HepG2 (cell line): Measurements from ENCODE around the gene C3orf22. TPM values are rescaled to one million over a fixed set of nuclear protein-coding genes. Genes with fewer than 3 reads are reported as not detected.

Experiments used
- AGO2 ChIP-seq: fragments of 200-400 bp; formaldehyde crosslinking; optimal IDR thresholded peaks from 2 replicates; pipeline ENCODE3; 2017; ENCODE audit warnings: mild to moderate bottlenecking, low read depth, low read length, moderate library complexity
- BCL6 ChIP-seq: IDR thresholded peaks from 2 replicates; pipeline ENCODE4 v1.6.1; 2016; ENCODE audit warnings: missing genetic modification reagents, missing compliant biosample characterization
- GABPA ChIP-seq, 2 experiments: IDR thresholded peaks; 2 replicates each; pipeline ENCODE4 v1.6.1; 2011 to 2016; ENCODE audit warnings: low read depth in 2 of 2, low read length in 1 of 2, missing biosample characterization in 1 of 2, missing genetic modification characterization in 1 of 2
- NKX3-1 ChIP-seq: sonication (generic); formaldehyde crosslinking; IDR thresholded peaks from 2 replicates; pipeline ENCODE4 v1.5.0; 2020; ENCODE audit warnings: missing genetic modification reagents
- POGZ ChIP-seq: sonication (generic); formaldehyde crosslinking; IDR thresholded peaks from 2 replicates; pipeline ENCODE4 v1.4.0; 2020; ENCODE audit warnings: mild to moderate bottlenecking, missing genetic modification reagents
- PRPF4 ChIP-seq: fragments of 200-400 bp; formaldehyde crosslinking; IDR thresholded peaks from 2 replicates; pipeline ENCODE4 v1.6.1; 2016; ENCODE audit warnings: low read length, low read depth; ENCODE audit not compliant: poor library complexity, severe bottlenecking
- ZFP36 ChIP-seq: fragments of 150-350 bp; IDR thresholded peaks from 2 replicates; pipeline ENCODE4 v1.6.1; 2018; ENCODE audit warnings: borderline replicate concordance, low read length, low read depth; ENCODE audit not compliant: partially characterized antibody
- ZFY ChIP-seq: sonication (generic); formaldehyde crosslinking; IDR thresholded peaks from 2 replicates; pipeline ENCODE4 v1.4.0; 2020; ENCODE audit warnings: missing genetic modification reagents
- ZNF121 ChIP-seq: sonication (generic); formaldehyde crosslinking; IDR thresholded peaks from 2 replicates; pipeline ENCODE4 v1.5.0; 2020; ENCODE audit warnings: mild to moderate bottlenecking, missing genetic modification reagents
- ZNF263 ChIP-seq: sonication (generic); formaldehyde crosslinking; IDR thresholded peaks from 2 replicates; pipeline ENCODE4 v1.4.0; 2020; ENCODE audit warnings: missing genetic modification reagents
- ZNF3 ChIP-seq: IDR thresholded peaks from 2 replicates; pipeline ENCODE4 v1.7.0; 2017; ENCODE audit warnings: inconsistent platforms
- ZNF549 ChIP-seq: sonication (generic); formaldehyde crosslinking; IDR thresholded peaks from 2 replicates; pipeline ENCODE4 v1.5.0; 2020; ENCODE audit warnings: missing genetic modification reagents
- ZNF605 ChIP-seq: sonication (generic); formaldehyde crosslinking; IDR thresholded peaks from 2 replicates; pipeline ENCODE4 v1.8.0; 2022; ENCODE audit warnings: mild to moderate bottlenecking, missing genetic modification reagents
- ZNF670 ChIP-seq: sonication (generic); formaldehyde crosslinking; IDR thresholded peaks from 2 replicates; pipeline ENCODE4 v1.8.0; 2022; ENCODE audit warnings: mild to moderate bottlenecking, missing genetic modification reagents, borderline replicate concordance
- polyA plus RNA-seq, 8 experiments: library from polyadenylated mRNA; depleted of rRNA in 3 of 8; stranded (reverse) in 7 of 8; unstranded in 1 of 8; fragments of >200 nt; fragmentation: Illumina TruSeq in 4 of 8; extraction: Trizol in 4 of 8; gene quantifications; 2 replicates each; pipeline versions ENCODE4 v1.2.1 to v1.2.3, GENCODE V29; 2011 to 2016; ENCODE audit warnings: low read depth in 4 of 8, missing spikeins in 1 of 8, mixed read lengths in 1 of 8; ENCODE audit not compliant: insufficient read depth in 1 of 8
- total RNA-seq, 5 experiments: library from RNA; depleted of rRNA; stranded (reverse); fragments of >200 nt; fragmentation: Illumina TruSeq; extraction: Trizol; gene quantifications; 2 replicates each; pipeline ENCODE4 v1.2.3, GENCODE V29; 2016; ENCODE audit warnings: low read depth in 1 of 5
- TF ChIP-seq, protein P1 (sequence below): sonication (generic); formaldehyde crosslinking; IDR thresholded peaks from 2 replicates; pipeline ENCODE4 v1.4.0; 2020; ENCODE audit warnings: missing genetic modification reagents, mild to moderate bottlenecking, borderline replicate concordance
- TF ChIP-seq, protein P2 (sequence below): fragments of 450-650 bp; IDR thresholded peaks from 2 replicates; pipeline ENCODE4 v1.6.1; 2016
- TF ChIP-seq, protein P3 (sequence below): sonication (generic); formaldehyde crosslinking; IDR thresholded peaks from 2 replicates; pipeline ENCODE4 v1.4.0; 2020; ENCODE audit warnings: mild to moderate bottlenecking, missing genetic modification reagents
- TF ChIP-seq, protein P4 (sequence below): sonication (generic); formaldehyde crosslinking; conservative IDR thresholded peaks from 2 replicates; pipeline ENCODE4 v1.4.0; 2020; ENCODE audit warnings: missing genetic modification reagents

The C3orf22 gene
- total and polyA plus RNA-seq, 2 of the 13 experiments (the other 11 are each of a cell fraction or from before 2014, with no cell fraction given), result not detected

DNA sequence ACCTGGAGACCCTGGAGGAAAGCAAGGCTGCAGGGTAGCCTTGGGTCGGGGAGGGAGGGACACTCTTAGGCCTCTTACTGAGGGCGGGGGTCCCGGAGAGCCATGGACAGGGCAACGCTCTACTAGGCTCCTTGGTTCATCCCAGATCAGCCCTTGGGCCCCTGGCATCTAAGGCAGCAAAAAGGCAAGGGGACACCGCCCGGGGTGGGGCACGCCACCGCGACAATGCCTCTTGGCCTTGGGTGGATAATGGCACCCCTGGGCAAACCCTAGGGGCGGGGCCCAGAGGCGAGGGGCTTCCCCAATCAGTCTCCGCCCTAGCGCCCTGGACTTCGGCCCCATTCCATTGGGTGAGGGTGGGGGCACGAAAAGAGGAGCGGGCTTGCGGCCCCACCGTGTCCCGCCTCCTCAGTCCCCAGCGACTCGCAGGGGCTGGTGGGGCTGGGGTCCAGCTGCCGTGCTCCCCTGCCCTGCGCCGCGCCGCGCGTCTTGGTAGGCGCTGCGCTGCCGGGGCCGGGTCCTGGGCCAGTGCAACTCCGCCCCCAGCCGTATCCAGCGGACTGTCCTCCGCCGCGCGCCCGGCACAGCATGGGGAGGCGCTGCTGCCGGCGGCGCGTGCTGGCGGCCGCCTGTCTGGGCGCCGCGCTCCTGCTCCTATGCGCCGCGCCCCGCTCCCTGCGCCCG, 34.8 kb downstream of the C3orf22 start, which contains the start of gene CHST13 (continued):
- TF ChIP-seq, protein P1, sequence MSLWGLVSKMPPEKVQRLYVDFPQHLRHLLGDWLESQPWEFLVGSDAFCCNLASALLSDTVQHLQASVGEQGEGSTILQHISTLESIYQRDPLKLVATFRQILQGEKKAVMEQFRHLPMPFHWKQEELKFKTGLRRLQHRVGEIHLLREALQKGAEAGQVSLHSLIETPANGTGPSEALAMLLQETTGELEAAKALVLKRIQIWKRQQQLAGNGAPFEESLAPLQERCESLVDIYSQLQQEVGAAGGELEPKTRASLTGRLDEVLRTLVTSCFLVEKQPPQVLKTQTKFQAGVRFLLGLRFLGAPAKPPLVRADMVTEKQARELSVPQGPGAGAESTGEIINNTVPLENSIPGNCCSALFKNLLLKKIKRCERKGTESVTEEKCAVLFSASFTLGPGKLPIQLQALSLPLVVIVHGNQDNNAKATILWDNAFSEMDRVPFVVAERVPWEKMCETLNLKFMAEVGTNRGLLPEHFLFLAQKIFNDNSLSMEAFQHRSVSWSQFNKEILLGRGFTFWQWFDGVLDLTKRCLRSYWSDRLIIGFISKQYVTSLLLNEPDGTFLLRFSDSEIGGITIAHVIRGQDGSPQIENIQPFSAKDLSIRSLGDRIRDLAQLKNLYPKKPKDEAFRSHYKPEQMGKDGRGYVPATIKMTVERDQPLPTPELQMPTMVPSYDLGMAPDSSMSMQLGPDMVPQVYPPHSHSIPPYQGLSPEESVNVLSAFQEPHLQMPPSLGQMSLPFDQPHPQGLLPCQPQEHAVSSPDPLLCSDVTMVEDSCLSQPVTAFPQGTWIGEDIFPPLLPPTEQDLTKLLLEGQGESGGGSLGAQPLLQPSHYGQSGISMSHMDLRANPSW (CRISPR knock-in tag), result no peak
- TF ChIP-seq ZNF263 (CRISPR knock-in tag) (peak; percentile 78), ZFY (CRISPR knock-in tag) (peak; percentile 75), PRPF4 (no peak), POGZ (CRISPR knock-in tag) (peak; percentile 37), BCL6 (peak; percentile 65), ZNF670 (CRISPR knock-in tag) (peak; percentile 100), ZNF3 (CRISPR knock-in tag) (no peak), NKX3-1 (CRISPR knock-in tag) (no peak), ZNF605 (CRISPR knock-in tag) (0 out of 2 replicates have a peak, but pooled peaks have one; percentile 77), ZFP36 (no peak), AGO2 (peak; percentile 57), ZNF549 (CRISPR knock-in tag) (peak; percentile 54; the same call in 1 of the 2 replicates), GABPA (IDR thresholded peaks at IDR 0.05; ENCODE audit: low read depth, low read length) (no peak), GABPA (CRISPR knock-in tag; IDR thresholded peaks at IDR 0.05; ENCODE audit: low read depth) (no peak), ZNF121 (peak; percentile 90)
- TF ChIP-seq, protein P2, sequence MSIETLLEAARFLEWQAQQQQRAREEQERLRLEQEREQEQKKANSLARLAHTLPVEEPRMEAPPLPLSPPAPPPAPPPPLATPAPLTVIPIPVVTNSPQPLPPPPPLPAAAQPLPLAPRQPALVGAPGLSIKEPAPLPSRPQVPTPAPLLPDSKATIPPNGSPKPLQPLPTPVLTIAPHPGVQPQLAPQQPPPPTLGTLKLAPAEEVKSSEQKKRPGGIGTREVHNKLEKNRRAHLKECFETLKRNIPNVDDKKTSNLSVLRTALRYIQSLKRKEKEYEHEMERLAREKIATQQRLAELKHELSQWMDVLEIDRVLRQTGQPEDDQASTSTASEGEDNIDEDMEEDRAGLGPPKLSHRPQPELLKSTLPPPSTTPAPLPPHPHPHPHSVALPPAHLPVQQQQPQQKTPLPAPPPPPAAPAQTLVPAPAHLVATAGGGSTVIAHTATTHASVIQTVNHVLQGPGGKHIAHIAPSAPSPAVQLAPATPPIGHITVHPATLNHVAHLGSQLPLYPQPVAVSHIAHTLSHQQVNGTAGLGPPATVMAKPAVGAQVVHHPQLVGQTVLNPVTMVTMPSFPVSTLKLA, result no peak
- TF ChIP-seq, protein P3, sequence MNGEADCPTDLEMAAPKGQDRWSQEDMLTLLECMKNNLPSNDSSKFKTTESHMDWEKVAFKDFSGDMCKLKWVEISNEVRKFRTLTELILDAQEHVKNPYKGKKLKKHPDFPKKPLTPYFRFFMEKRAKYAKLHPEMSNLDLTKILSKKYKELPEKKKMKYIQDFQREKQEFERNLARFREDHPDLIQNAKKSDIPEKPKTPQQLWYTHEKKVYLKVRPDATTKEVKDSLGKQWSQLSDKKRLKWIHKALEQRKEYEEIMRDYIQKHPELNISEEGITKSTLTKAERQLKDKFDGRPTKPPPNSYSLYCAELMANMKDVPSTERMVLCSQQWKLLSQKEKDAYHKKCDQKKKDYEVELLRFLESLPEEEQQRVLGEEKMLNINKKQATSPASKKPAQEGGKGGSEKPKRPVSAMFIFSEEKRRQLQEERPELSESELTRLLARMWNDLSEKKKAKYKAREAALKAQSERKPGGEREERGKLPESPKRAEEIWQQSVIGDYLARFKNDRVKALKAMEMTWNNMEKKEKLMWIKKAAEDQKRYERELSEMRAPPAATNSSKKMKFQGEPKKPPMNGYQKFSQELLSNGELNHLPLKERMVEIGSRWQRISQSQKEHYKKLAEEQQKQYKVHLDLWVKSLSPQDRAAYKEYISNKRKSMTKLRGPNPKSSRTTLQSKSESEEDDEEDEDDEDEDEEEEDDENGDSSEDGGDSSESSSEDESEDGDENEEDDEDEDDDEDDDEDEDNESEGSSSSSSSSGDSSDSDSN, result no peak; the same call in 1 of the 2 replicates
- TF ChIP-seq, protein P4, sequence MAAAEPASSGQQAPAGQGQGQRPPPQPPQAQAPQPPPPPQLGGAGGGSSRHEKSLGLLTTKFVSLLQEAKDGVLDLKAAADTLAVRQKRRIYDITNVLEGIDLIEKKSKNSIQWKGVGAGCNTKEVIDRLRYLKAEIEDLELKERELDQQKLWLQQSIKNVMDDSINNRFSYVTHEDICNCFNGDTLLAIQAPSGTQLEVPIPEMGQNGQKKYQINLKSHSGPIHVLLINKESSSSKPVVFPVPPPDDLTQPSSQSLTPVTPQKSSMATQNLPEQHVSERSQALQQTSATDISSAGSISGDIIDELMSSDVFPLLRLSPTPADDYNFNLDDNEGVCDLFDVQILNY (CRISPR knock-in tag), result no peak
